ENCODE measurements around the gene ABR. TPM values are rescaled to one million over a fixed set of nuclear protein-coding genes. Genes with fewer than 3 reads are reported as not detected.
"Not testable (repeated sequence)": the region's sequence is repeated elsewhere in the genome, so short reads cannot be mapped to it uniquely, and the experiment has no call there.

The ABR gene
- total RNA-seq, 1 donor from 2014 or later: 92.7 TPM

DNA sequence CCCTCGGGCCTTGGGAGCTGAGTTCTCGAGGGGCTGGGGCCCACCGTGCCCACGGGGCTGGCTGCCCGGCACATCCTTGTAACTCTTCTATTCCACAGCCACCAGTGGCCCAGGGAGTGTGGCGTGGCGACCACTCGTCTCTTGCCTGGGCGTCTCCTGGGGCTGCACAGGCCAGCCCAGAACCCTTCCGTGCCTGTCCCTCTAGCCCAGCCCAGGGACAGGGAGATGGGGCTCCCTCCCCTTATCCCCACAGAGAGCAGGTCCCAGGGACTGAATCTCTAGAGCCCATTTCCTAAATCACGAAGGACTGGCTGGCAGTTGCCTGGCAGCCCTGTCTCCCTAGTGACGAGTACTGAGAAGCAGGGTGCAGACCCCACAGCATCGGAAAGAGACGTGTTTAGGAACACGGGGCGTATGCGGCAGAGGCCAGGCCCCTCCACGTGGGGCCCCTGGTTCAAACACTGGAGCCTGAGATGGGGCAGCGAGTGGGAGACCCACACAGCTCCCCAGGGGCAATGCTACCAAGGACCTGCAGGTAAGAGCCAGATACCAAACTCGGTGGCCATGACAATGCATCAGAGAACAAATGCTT, 131.8 kb downstream of the ABR start:
- peaks cover 20% of the 10 kb centered on the region for H3K4me1 Mint-ChIP-seq
- no peak overlapping the region for H3K27ac ChIP-seq

DNA sequence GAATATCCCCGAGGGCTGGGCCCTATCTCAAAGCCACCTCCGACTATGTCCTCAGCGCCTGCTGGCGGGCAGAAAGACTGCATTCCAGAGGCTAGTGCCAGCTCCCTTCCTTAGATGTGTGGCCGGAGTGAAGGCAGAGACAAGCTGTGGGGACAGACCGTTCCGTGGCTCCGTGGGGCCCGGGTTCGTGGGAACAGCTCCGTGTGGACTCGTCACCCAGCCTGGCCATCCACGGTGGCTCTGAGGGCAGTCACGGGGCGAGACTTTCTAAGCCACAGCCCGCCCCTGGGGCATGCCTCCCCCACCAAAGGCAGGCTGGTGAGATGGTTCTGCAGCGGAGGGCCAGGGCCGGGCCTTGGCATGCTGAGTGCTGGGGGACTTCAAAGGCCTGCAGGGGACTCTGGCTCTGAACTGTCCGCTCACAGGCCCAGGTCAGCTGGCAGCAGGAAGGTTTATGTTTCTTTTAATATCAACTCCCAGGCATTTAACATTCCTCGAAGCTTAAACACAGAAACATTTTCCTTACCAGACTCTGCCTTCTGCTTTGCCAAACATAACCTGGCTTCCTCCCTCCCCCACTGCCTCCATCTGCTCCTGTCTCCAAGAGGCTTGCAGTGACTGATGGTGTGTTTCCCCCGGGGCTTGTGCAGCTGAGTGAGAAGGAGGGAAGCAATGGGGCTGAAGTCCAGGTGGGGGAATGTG, 132.5 kb downstream of the ABR start:
- TF ChIP-seq, protein P1, sequence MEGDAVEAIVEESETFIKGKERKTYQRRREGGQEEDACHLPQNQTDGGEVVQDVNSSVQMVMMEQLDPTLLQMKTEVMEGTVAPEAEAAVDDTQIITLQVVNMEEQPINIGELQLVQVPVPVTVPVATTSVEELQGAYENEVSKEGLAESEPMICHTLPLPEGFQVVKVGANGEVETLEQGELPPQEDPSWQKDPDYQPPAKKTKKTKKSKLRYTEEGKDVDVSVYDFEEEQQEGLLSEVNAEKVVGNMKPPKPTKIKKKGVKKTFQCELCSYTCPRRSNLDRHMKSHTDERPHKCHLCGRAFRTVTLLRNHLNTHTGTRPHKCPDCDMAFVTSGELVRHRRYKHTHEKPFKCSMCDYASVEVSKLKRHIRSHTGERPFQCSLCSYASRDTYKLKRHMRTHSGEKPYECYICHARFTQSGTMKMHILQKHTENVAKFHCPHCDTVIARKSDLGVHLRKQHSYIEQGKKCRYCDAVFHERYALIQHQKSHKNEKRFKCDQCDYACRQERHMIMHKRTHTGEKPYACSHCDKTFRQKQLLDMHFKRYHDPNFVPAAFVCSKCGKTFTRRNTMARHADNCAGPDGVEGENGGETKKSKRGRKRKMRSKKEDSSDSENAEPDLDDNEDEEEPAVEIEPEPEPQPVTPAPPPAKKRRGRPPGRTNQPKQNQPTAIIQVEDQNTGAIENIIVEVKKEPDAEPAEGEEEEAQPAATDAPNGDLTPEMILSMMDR (IDR thresholded peaks at IDR 0.05): no peak
- no peak for TF ChIP-seq EZH2 (IDR thresholded peaks at IDR 0.05)
- no peak for TF ChIP-seq EZH2phosphoT487 (IDR thresholded peaks at IDR 0.05)
- Mint-ChIP-seq H3K4me1 (peaks cover 24% of the 10 kb centered on the region), H3K36me3 (peaks cover 7% of the 10 kb centered on the region), H3K27me3 (ENCODE audit: insufficient read depth, low read depth) (peaks cover 10% of the 10 kb centered on the region), H3K27ac (no peak overlapping the region), H3K4me3 (no peak overlapping the region), H3K9me3 (no peaks in the 10 kb centered on the region)
- H3K9me3 ChIP-seq (ENCODE audit: low read depth): no peaks in the 10 kb centered on the region
- H3F3A ChIP-seq (ENCODE audit: low read depth): no peaks in the 10 kb centered on the region
- H3K4me1 ChIP-seq: peaks cover 8% of the 10 kb centered on the region
- no peak overlapping the region for H3K4me3 ChIP-seq
- H3K27me3 ChIP-seq: no peaks in the 10 kb centered on the region
- no peaks in the 10 kb centered on the region for H3K36me3 ChIP-seq
- H3K4me2 ChIP-seq: no peak overlapping the region
- no peak overlapping the region for H2AFZ ChIP-seq (replicated peaks)
- H3K9ac ChIP-seq: no peak overlapping the region
- H3K79me2 ChIP-seq (ENCODE audit: low read depth): no peaks in the 10 kb centered on the region
- DNase-seq (ENCODE audit: low spot score): no peak
- peaks cover 8% of the 10 kb centered on the region for H4K20me1 ChIP-seq (ENCODE audit: low read depth)
- no peak overlapping the region for H3K27ac ChIP-seq

More for the DNA sequence above, 131.8 kb downstream of the ABR start:
- H3K9me3 ChIP-seq (ENCODE audit: low read depth): no peaks in the 10 kb centered on the region
- Mint-ChIP-seq H3K36me3 (peaks cover 2% of the 10 kb centered on the region), H3K27ac (no peak overlapping the region), H3K4me3 (no peak overlapping the region), H3K9me3 (no peaks in the 10 kb centered on the region), H3K27me3 (ENCODE audit: insufficient read depth, low read depth) (peaks cover 8% of the 10 kb centered on the region)
- no peaks in the 10 kb centered on the region for H3K27me3 ChIP-seq
- no peaks in the 10 kb centered on the region for H3K79me2 ChIP-seq (ENCODE audit: low read depth)
- TF ChIP-seq EZH2 (IDR thresholded peaks at IDR 0.05) (no peak), EZH2phosphoT487 (IDR thresholded peaks at IDR 0.05) (no peak)
- TF ChIP-seq, protein P1 (IDR thresholded peaks at IDR 0.05): no peak
- no peak overlapping the region for H2AFZ ChIP-seq (replicated peaks)
- DNase-seq (ENCODE audit: low spot score): no peak
- H3K4me1 ChIP-seq: peaks cover 8% of the 10 kb centered on the region
- no peak overlapping the region for H3K4me3 ChIP-seq
- no peak overlapping the region for H3K4me2 ChIP-seq
- H4K20me1 ChIP-seq (ENCODE audit: low read depth): peaks cover 8% of the 10 kb centered on the region
- no peaks in the 10 kb centered on the region for H3F3A ChIP-seq (ENCODE audit: low read depth)
- H3K9ac ChIP-seq: no peak overlapping the region
- no peaks in the 10 kb centered on the region for H3K36me3 ChIP-seq

DNA sequence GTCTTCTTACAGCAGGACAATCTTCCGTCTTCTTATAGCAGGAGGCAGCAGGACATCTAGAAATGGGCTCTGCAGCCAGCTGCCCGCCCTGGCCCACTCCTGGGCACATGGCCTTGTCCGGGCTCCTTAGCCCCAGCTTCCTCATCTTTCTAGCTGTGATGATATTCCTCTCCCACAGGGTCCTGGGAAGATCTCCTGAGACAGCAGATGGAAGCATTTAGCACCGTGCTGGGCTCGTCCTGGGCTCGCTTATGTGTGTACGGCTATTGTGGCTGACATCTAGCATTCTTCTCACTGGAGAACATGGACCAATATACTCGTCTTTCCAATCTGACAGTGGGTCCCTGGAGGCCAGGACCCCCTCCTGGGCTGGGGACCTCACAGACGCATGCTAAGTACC, 134.3 kb downstream of the ABR start:
- H3K27ac ChIP-seq: no peak overlapping the region
- no peaks in the 10 kb centered on the region for H3K9me3 ChIP-seq (ENCODE audit: low read depth)
- peaks cover 24% of the 10 kb centered on the region for H3K4me1 Mint-ChIP-seq
- H3K36me3 Mint-ChIP-seq: peaks cover 15% of the 10 kb centered on the region
- H3K27me3 ChIP-seq: no peaks in the 10 kb centered on the region
- H3F3A ChIP-seq (ENCODE audit: low read depth): no peaks in the 10 kb centered on the region
- H3K27me3 Mint-ChIP-seq (ENCODE audit: insufficient read depth, low read depth): peaks cover 7% of the 10 kb centered on the region
- TF ChIP-seq EZH2phosphoT487 (IDR thresholded peaks at IDR 0.05): no peak
- no peak for TF ChIP-seq EZH2 (IDR thresholded peaks at IDR 0.05)
- peak overlapping the region; percentile 53 for H3K27ac Mint-ChIP-seq
- H3K4me3 ChIP-seq: no peak overlapping the region
- no peaks in the 10 kb centered on the region for H3K9me3 Mint-ChIP-seq
- H3K4me2 ChIP-seq: no peak overlapping the region
- peaks cover 8% of the 10 kb centered on the region for H4K20me1 ChIP-seq (ENCODE audit: low read depth)
- no peak for DNase-seq (ENCODE audit: low spot score)
- no peak overlapping the region for H3K9ac ChIP-seq
- no peak overlapping the region for H2AFZ ChIP-seq (replicated peaks)
- peaks cover 8% of the 10 kb centered on the region for H3K4me1 ChIP-seq
- H3K4me3 Mint-ChIP-seq: no peak overlapping the region
- H3K79me2 ChIP-seq (ENCODE audit: low read depth): no peaks in the 10 kb centered on the region
- H3K36me3 ChIP-seq: no peaks in the 10 kb centered on the region

DNA sequence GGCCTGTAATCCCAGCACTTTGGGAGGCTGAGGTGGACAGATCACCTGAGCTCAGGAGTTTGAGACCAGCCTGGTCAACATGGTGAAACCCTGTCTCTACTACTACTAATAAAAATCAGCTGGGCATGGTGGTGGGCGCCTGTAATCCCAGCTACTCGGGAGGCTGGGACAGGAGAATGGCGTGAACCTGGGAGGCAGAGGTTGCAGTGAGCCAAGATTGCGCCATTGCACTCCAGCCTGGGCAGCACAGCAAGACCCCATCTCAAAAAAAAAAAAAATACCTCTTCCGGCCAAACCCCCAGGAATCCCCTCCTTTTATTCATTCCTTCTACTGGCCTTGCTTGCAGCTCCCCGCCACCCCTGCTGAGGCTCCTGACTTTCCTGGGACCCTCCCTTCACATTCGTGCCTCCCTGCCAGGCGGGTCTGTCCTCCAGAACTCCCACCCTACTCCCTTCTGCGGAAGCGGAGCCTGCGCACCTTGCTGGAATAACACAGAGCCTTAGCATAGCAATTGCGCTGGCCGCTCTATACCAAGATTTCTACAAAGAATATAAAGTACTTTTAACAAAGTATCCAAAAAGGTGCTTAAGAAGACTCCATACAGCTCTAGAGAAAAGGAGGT, 135.3 kb downstream of the ABR start:
- not testable (repeated sequence) for H4K20me1 ChIP-seq (ENCODE audit: low read depth); H3K27me3 Mint-ChIP-seq (ENCODE audit: insufficient read depth, low read depth); H3K27me3 ChIP-seq; H2AFZ ChIP-seq (replicated peaks); H3F3A ChIP-seq (ENCODE audit: low read depth); H3K27ac Mint-ChIP-seq; H3K9ac ChIP-seq; H3K4me3 ChIP-seq; H3K36me3 ChIP-seq; H3K9me3 Mint-ChIP-seq; H3K4me2 ChIP-seq; H3K79me2 ChIP-seq (ENCODE audit: low read depth); DNase-seq (ENCODE audit: low spot score); H3K9me3 ChIP-seq (ENCODE audit: low read depth); H3K27ac ChIP-seq
- H3K4me1 ChIP-seq: peaks cover 13% of the 10 kb centered on the region
- H3K4me1 Mint-ChIP-seq: peaks cover 28% of the 10 kb centered on the region
- peak overlapping the region; percentile 53 for H3K4me3 Mint-ChIP-seq
- H3K36me3 Mint-ChIP-seq: peaks cover 15% of the 10 kb centered on the region
